Right lobe of liver (tissue), 6 donors: Measurements from ENCODE around the gene CLSTN2. TPM values are rescaled to one million over a fixed set of nuclear protein-coding genes. Genes with fewer than 3 reads are reported as not detected.

ENCODE experiments used
- ATAC-seq, 4 donors: fragments of 200-7000 bp; cut with Tn5 transposase; one replicate each; pipeline ENCODE4 v1.9.1; 2020; ENCODE audit warnings: mild to moderate bottlenecking in 4 of 4, moderate library complexity in 4 of 4
- DNase-seq, 3 donors: peaks; one replicate each; pipeline ENCODE4 v3.0.0-alpha.2; 2020
- H3K27ac ChIP-seq, 3 donors: fragments of 200-600 bp; one replicate each; pipeline ENCODE4 v1.8.0; 2022
- H3K27me3 ChIP-seq, 2 donors: fragments of 200-600 bp; one replicate each; pipeline ENCODE4 v1.8.0; 2022
- H3K36me3 ChIP-seq, 4 donors: fragments of 200-600 bp; sonication (generic) in 1 of 4; one replicate each; pipeline versions ENCODE4 v1.5.1 to v1.8.0; 2017 to 2022; ENCODE audit warnings: control low read depth in 1 of 4
- H3K4me1 ChIP-seq, 4 donors: fragments of 200-600 bp; sonication (generic) in 1 of 4; one replicate each; pipeline versions ENCODE4 v1.5.1 to v1.8.0; 2017 to 2022; ENCODE audit warnings: control low read depth in 1 of 4
- H3K4me3 ChIP-seq, 3 donors: fragments of 200-600 bp; one replicate each; pipeline ENCODE4 v1.8.0; 2022
- H3K9me3 ChIP-seq, 4 donors: fragments of 200-600 bp; sonication (generic) in 1 of 4; one replicate each; pipeline versions ENCODE4 v1.5.1 to v1.8.0; 2017 to 2022; ENCODE audit warnings: control low read depth in 1 of 4
- CTCF ChIP-seq, 4 donors: fragments of 200-600 bp in 3 of 4; fragments of 450-650 bp in 1 of 4; IDR thresholded peaks; one replicate each; pipeline versions ENCODE4 v1.5.1 to v1.8.0; 2016 to 2022; ENCODE audit warnings: antibody characterized with exemption in 4 of 4, mild to moderate bottlenecking in 2 of 4
- POLR2A ChIP-seq: fragments of 450-650 bp; IDR thresholded peaks from one replicate; pipeline ENCODE4 v1.6.1; 2017; ENCODE audit warnings: antibody characterized with exemption, mild to moderate bottlenecking
- WGBS: methylation state at CpG from one replicate; pipeline ENCODE4 v1.1.6; 2018; ENCODE audit warnings: low coverage, low lambda C conversion rate; ENCODE audit not compliant: insufficient coverage; ENCODE audit errors: missing lambda C conversion rate; 5-methylcytosine and 5-hydroxymethylcytosine counted together
- intact Hi-C, 2 donors: fragments of 100-400 bp; cut with DNase I; formaldehyde crosslinking; loops; one replicate each; pipeline versions ENCODE4 v1.11.2 to v1.14.1; 2022
- total RNA-seq, 6 experiments: library from RNA; depleted of rRNA in 2 of 6; stranded (reverse); fragments of >200 nt in 2 of 6; fragmentation: NEBNext Ultra II Directional in 3 of 6; extraction: Animal tissue kit (Norgen Biotek cat#: 25700) in 3 of 6; gene quantifications; one replicate each; pipeline versions ENCODE4 v1.1.0 to v1.2.4, GENCODE V29; 2016 to 2023
- donor health status: DM: no; HTN: yes; CAD: no.
- donor health status: DM: no; HTN: no; CAD: no.
- donor health status: DM: no; HTN: no; CAD: no.
- donor health status: DM: no; HTN: yes; CAD: no.
- donor health status: DM: no; HTN: yes; CAD: no.

Gene CLSTN2
- total RNA-seq, 6 experiments from 2014 or later: 1.0 to 3.3 (median 2.0) TPM

- Histone ChIP-seq H3K36me3 (no peaks in the 10 kb centered on the region), H3K4me3 (no peak overlapping the region), H3K9me3 (no peaks in the 10 kb centered on the region), H3K27me3 (no peaks in the 10 kb centered on the region), H3K27ac (no peak overlapping the region), H3K4me1 (no peaks in the 10 kb centered on the region)
- TF ChIP-seq POLR2A (no peak), CTCF (IDR thresholded peaks at IDR 0.05) (no peak)
- intact Hi-C loops: no loop called here
- ATAC-seq: no peak
- 76% methylated on average over 2 of the region's 2 CpGs for WGBS
- DNase-seq: no peak
Observed at GRCh38 chr3:140602781-140603180, 667.8 kb downstream of the CLSTN2 start.

- WGBS: 58% methylated on average over 3 of the region's 3 CpGs
Observed at GRCh38 chr3:140603766-140604165, 668.8 kb downstream of the CLSTN2 start.

GRCh38 chr3:140610544-140610943 is 675.6 kb downstream of the CLSTN2 start:
- 52% methylated on average over 2 of the region's 3 CpGs for WGBS
- no peaks in the 10 kb centered on the region for H3K4me1 ChIP-seq
- intact Hi-C loops: no loop called here
- no peaks in the 10 kb centered on the region for H3K9me3 ChIP-seq
- H3K27me3 ChIP-seq: no peaks in the 10 kb centered on the region
- DNase-seq (no peak), ATAC-seq (no peak)
- no peak overlapping the region for H3K27ac ChIP-seq
- TF ChIP-seq POLR2A (no peak), CTCF (IDR thresholded peaks at IDR 0.05) (no peak)
- H3K4me3 ChIP-seq: no peak overlapping the region
- H3K36me3 ChIP-seq: no peaks in the 10 kb centered on the region

More at GRCh38 chr3:140603766-140604165, 668.8 kb downstream of the CLSTN2 start:
- intact Hi-C loops: no loop called here
- Histone ChIP-seq H3K4me1 (no peaks in the 10 kb centered on the region), H3K9me3 (no peaks in the 10 kb centered on the region), H3K36me3 (no peaks in the 10 kb centered on the region), H3K27me3 (no peaks in the 10 kb centered on the region), H3K4me3 (no peak overlapping the region), H3K27ac (no peak overlapping the region)
- DNase-seq (no peak), ATAC-seq (no peak)
- TF ChIP-seq POLR2A: no peak
- no peak for TF ChIP-seq CTCF (IDR thresholded peaks at IDR 0.05)

- no peaks in the 10 kb centered on the region for H3K9me3 ChIP-seq
- TF ChIP-seq POLR2A (no peak), CTCF (IDR thresholded peaks at IDR 0.05) (no peak)
- no peaks in the 10 kb centered on the region for H3K4me1 ChIP-seq
- 63% methylated on average over 1 of the region's 1 CpG for WGBS
- DNase-seq: no peak
- no peaks in the 10 kb centered on the region for H3K27me3 ChIP-seq
- intact Hi-C loops: no loop called here
- H3K36me3 ChIP-seq: no peaks in the 10 kb centered on the region
- no peak overlapping the region for H3K27ac ChIP-seq
- no peak overlapping the region for H3K4me3 ChIP-seq
- no peak for ATAC-seq
Observed at GRCh38 chr3:140614001-140614400, 679.0 kb downstream of the CLSTN2 start.

GRCh38 chr3:140617135-140617534 is 682.1 kb downstream of the CLSTN2 start:
- ATAC-seq (no peak), DNase-seq (no peak)
- Histone ChIP-seq H3K27me3 (no peaks in the 10 kb centered on the region), H3K9me3 (no peaks in the 10 kb centered on the region), H3K4me3 (no peak overlapping the region), H3K4me1 (no peaks in the 10 kb centered on the region), H3K36me3 (no peaks in the 10 kb centered on the region), H3K27ac (no peak overlapping the region)
- TF ChIP-seq CTCF (IDR thresholded peaks at IDR 0.05): no peak
- TF ChIP-seq POLR2A: no peak
- intact Hi-C loops: no loop called here
- 77% methylated on average over 1 of the region's 2 CpGs for WGBS
